HCT116 (cell line): Measurements from ENCODE around the gene METTL25B. TPM values are rescaled to one million over a fixed set of nuclear protein-coding genes. Genes with fewer than 3 reads are reported as not detected.

Experiments used
- ATAC-seq: fragments of 200-7000 bp; cut with Tn5 transposase; 2 replicates; pipeline ENCODE4 v1.9.1; 2020; ENCODE audit warnings: mild to moderate bottlenecking, moderate library complexity
- BruUV-seq: library from RNA; stranded (reverse); fragments of 400-500 nt; replicated peaks from 2 replicates; lab custom pipeline; 2021; lab: Mats Ljungman, UMichigan
- CTCF ChIA-PET: fragments of 300-600 bp; sonication (Branson Sonifier 250); formaldehyde crosslinking; loops from one replicate; lab custom pipeline; 2021; ENCODE audit warnings: antibody characterized with exemption; lab: Charles Lee
- POLR2A ChIA-PET: fragments of 300-600, 350-600 bp; sonication (Branson Sonifier 250); formaldehyde crosslinking; loops from one replicate; lab custom pipeline; 2021; ENCODE audit warnings: antibody characterized with exemption; lab: Charles Lee
- RAD21 ChIA-PET, 2 experiments: fragments of 300-600 bp; sonication (Branson Sonifier 250); formaldehyde crosslinking; loops; one replicate each; lab custom pipeline; 2023; ENCODE audit warnings: low total read pairs in 2 of 2; ENCODE audit not compliant: uncharacterized antibody in 2 of 2, unreplicated experiment in 2 of 2, low non-redundant PET in 1 of 2; lab: Charles Lee
- DNase-seq: peaks from one replicate; pipeline ENCODE4 v3.0.0-alpha.2; 2010; ENCODE audit warnings: low read depth, low spot score
- H2AFZ ChIP-seq: fragments of 200-600 bp; shearing (Covaris generic), sonication (generic); 2 replicates; pipeline ENCODE4 v1.6.1; 2017; ENCODE audit warnings: low read depth, mixed run types, mixed read lengths, antibody characterized with exemption, low read length; ENCODE audit not compliant: poor library complexity, severe bottlenecking
- H3K27ac ChIP-seq: 2 replicates; pipeline ENCODE4 v1.5.1; 2012; ENCODE audit warnings: low read depth, low read length
- H3K27me3 ChIP-seq: fragments of 200-600 bp; sonication (generic); 2 replicates; pipeline ENCODE4 v1.6.1; 2016; ENCODE audit warnings: mixed run types, low read length, mixed read lengths; ENCODE audit not compliant: insufficient read depth
- H3K36me3 ChIP-seq, 2 experiments: fragments of 200-500 bp in 1 of 2; fragments of 200-600 bp in 1 of 2; sonication (Bioruptor generic) in 1 of 2; sonication (generic) in 1 of 2; 2 replicates each; pipeline versions ENCODE4 v1.5.1 to v1.6.1; 2014 to 2016; ENCODE audit warnings: low read length in 2 of 2, inconsistent platforms in 1 of 2, mixed read lengths in 1 of 2, mixed run types in 1 of 2; ENCODE audit not compliant: insufficient read depth in 2 of 2, control insufficient read depth in 1 of 2
- H3K4me1 ChIP-seq, 2 experiments: fragments of 200-600 bp in 1 of 2; sonication (generic) in 1 of 2; 2 replicates each; pipeline versions ENCODE4 v1.5.1 to v1.6.1; 2012 to 2017; ENCODE audit warnings: low read length in 2 of 2, inconsistent platforms in 1 of 2, mild to moderate bottlenecking in 1 of 2, mixed read lengths in 1 of 2, mixed run types in 1 of 2, moderate library complexity in 1 of 2; ENCODE audit not compliant: insufficient read depth in 2 of 2, control insufficient read depth in 1 of 2
- H3K4me2 ChIP-seq: fragments of 200-600 bp; sonication (generic); 2 replicates; pipeline ENCODE4 v1.6.1; 2017; ENCODE audit warnings: mixed run types, low read length, mixed read lengths
- H3K4me3 ChIP-seq, 2 experiments: fragments of 200-600 bp in 1 of 2; sonication (generic) in 1 of 2; replicated peaks in 1 of 2; 2 replicates each; pipeline ENCODE4 v1.5.1; 2011 to 2016; ENCODE audit warnings: low read length in 2 of 2, control low read depth in 1 of 2, low read depth in 1 of 2, mild to moderate bottlenecking in 1 of 2, mixed read lengths in 1 of 2, mixed run types in 1 of 2
- H3K79me2 ChIP-seq: fragments of 200-600 bp; sonication (generic); 2 replicates; pipeline ENCODE4 v1.6.1; 2017; ENCODE audit warnings: mild to moderate bottlenecking, mixed run types, low read length, moderate library complexity, mixed read lengths; ENCODE audit not compliant: insufficient read depth
- H3K9ac ChIP-seq: fragments of 200-600 bp; sonication (generic); 2 replicates; pipeline ENCODE4 v1.6.1; 2016; ENCODE audit warnings: low read length, mixed read lengths
- H3K9me2 ChIP-seq: fragments of 200-600 bp; sonication (generic), shearing (Covaris generic); 2 replicates; pipeline ENCODE4 v1.6.1; 2017; ENCODE audit warnings: mixed run types, mild to moderate bottlenecking, moderate library complexity; ENCODE audit not compliant: insufficient read depth
- H3K9me3 ChIP-seq, 2 experiments: fragments of 200-500 bp in 1 of 2; fragments of 200-600 bp in 1 of 2; sonication (Bioruptor generic) in 1 of 2; sonication (generic) in 1 of 2; 2 replicates each; pipeline ENCODE4 v1.6.1; 2014 to 2017; ENCODE audit warnings: low read length in 2 of 2, mixed read lengths in 2 of 2, inconsistent platforms in 1 of 2, low read depth in 1 of 2, mild to moderate bottlenecking in 1 of 2, mixed run types in 1 of 2, moderate library complexity in 1 of 2; ENCODE audit not compliant: control insufficient read depth in 1 of 2, insufficient read depth in 1 of 2
- H4K20me1 ChIP-seq: fragments of 200-600 bp; sonication (generic), shearing (Covaris generic); 2 replicates; pipeline ENCODE4 v1.6.1; 2017; ENCODE audit warnings: mixed run types, mild to moderate bottlenecking, moderate library complexity; ENCODE audit not compliant: insufficient read depth
- ATF3 ChIP-seq: IDR thresholded peaks from 2 replicates; pipeline ENCODE4 v1.6.1; 2012
- CBX3 ChIP-seq: IDR thresholded peaks from 2 replicates; pipeline ENCODE4 v1.6.1; 2012; ENCODE audit warnings: low read depth
- CEBPB ChIP-seq: IDR thresholded peaks from 2 replicates; pipeline ENCODE4 v1.6.1; 2012; ENCODE audit warnings: low read depth
- CTCF ChIP-seq, 3 experiments: fragments of 200-600 bp in 1 of 3; sonication (generic) in 1 of 3; IDR thresholded peaks in 2 of 3; conservative IDR thresholded peaks in 1 of 3; 2 replicates each; pipeline ENCODE4 v1.5.1; 2012 to 2017; ENCODE audit warnings: low read depth in 2 of 3, low read length in 2 of 3, antibody characterized with exemption in 1 of 3, borderline replicate concordance in 1 of 3, control low read depth in 1 of 3, mild to moderate bottlenecking in 1 of 3, mixed read lengths in 1 of 3, mixed run types in 1 of 3, moderate library complexity in 1 of 3; ENCODE audit not compliant: insufficient read depth in 1 of 3
- EGR1 ChIP-seq: IDR thresholded peaks from 2 replicates; pipeline ENCODE4 v1.6.1; 2012; ENCODE audit warnings: low read depth
- ELF1 ChIP-seq: IDR thresholded peaks from 2 replicates; pipeline ENCODE4 v1.6.1; 2012; ENCODE audit warnings: low read depth, borderline replicate concordance
- EZH2 ChIP-seq: fragments of 200-600 bp; sonication (generic); IDR thresholded peaks from 2 replicates; pipeline ENCODE4 v1.6.1; 2017; ENCODE audit warnings: antibody characterized with exemption, mixed run types
- FOSL1 ChIP-seq: IDR thresholded peaks from 2 replicates; pipeline ENCODE4 v1.6.1; 2012; ENCODE audit warnings: low read depth
- JUND ChIP-seq: IDR thresholded peaks from 2 replicates; pipeline ENCODE4 v1.6.1; 2012
- POLR2A ChIP-seq: IDR thresholded peaks from 2 replicates; pipeline ENCODE4 v1.7.0; 2011; ENCODE audit warnings: borderline replicate concordance; ENCODE audit not compliant: insufficient read depth, insufficient read length; ENCODE audit errors: extremely low read depth
- POLR2AphosphoS5 ChIP-seq: IDR thresholded peaks from 2 replicates; pipeline ENCODE4 v1.6.1; 2011; ENCODE audit warnings: mild to moderate bottlenecking, low read depth, low read length, moderate library complexity
- REST ChIP-seq: IDR thresholded peaks from 2 replicates; pipeline ENCODE4 v1.6.1; 2012; ENCODE audit warnings: low read depth
- SIN3A ChIP-seq: IDR thresholded peaks from 2 replicates; pipeline ENCODE4 v1.6.1; 2012; ENCODE audit warnings: low read depth
- SP1 ChIP-seq: IDR thresholded peaks from 2 replicates; pipeline ENCODE4 v1.6.1; 2012; ENCODE audit warnings: low read depth
- SRF ChIP-seq: IDR thresholded peaks from 2 replicates; pipeline ENCODE4 v1.6.1; 2012; ENCODE audit warnings: low read depth
- YY1 ChIP-seq: IDR thresholded peaks from 2 replicates; pipeline ENCODE4 v1.6.1; 2011; ENCODE audit warnings: low read length, low read depth, moderate library complexity, mild to moderate bottlenecking; ENCODE audit not compliant: insufficient replicate concordance; ENCODE audit errors: extremely low read depth
- ZBTB33 ChIP-seq: IDR thresholded peaks from 2 replicates; pipeline ENCODE4 v1.6.1; 2011; ENCODE audit warnings: mild to moderate bottlenecking, low read length, moderate library complexity; ENCODE audit not compliant: insufficient replicate concordance; ENCODE audit errors: extremely low read depth
- ZFX ChIP-seq: fragments of 450-650 bp; IDR thresholded peaks from 2 replicates; pipeline ENCODE4 v1.6.1; 2017
- intact Hi-C: fragments of 100-400 bp; cut with micrococcal nuclease; formaldehyde crosslinking; loops from 2 replicates; pipeline ENCODE4 v1.10.0; 2022
- total RNA-seq: library from RNA; stranded (reverse); gene quantifications from one replicate; pipeline ENCODE4 v1.2.1, GENCODE V29; 2021; ENCODE audit not compliant: unreplicated experiment

The METTL25B gene
- total RNA-seq, 1 experiment from 2014 or later = 36.5 TPM

- Histone ChIP-seq H3K27ac (peak overlapping the region; percentile 84), H3K36me3 (peaks cover 25 to 38% of the 10 kb centered on the region in 2 experiments; a peak in 3 of 4 replicates), H3K4me1 (peaks cover 11 to 22% of the 10 kb centered on the region in 2 experiments), H3K79me2 (peaks cover 47% of the 10 kb centered on the region), H4K20me1 (no peaks in the 10 kb centered on the region), H3K27me3 (no peaks in the 10 kb centered on the region), H3K4me3 (peak overlapping the region; percentile 67 to 80), H3K9me2 (no peaks in the 10 kb centered on the region), H3K4me2 (peak overlapping the region; percentile 79), H3K9ac (peak overlapping the region; percentile 89), H2AFZ (no peak overlapping the region), H3K9me3 (no peaks in the 10 kb centered on the region)
- intact Hi-C loops = loop anchor here (10.0 kb wide), 1 partner anchor 235 kb away; the partner anchor contains the start of gene MEF2D
- TF ChIP-seq ZBTB33 = no peak
- TF ChIP-seq POLR2A = no peak
- no peak for TF ChIP-seq FOSL1
- TF ChIP-seq CBX3 = no peak
- no peak for TF ChIP-seq JUND
- TF ChIP-seq ATF3 = no peak
- no peak for TF ChIP-seq EZH2
- no peak for TF ChIP-seq EGR1
- no peak for TF ChIP-seq POLR2AphosphoS5
- no peak for TF ChIP-seq YY1
- no peak for TF ChIP-seq ZFX
- no peak for TF ChIP-seq ELF1
- no peak for TF ChIP-seq SRF
- TF ChIP-seq CTCF (IDR thresholded peaks at IDR 0.05 in 2 of 3, conservative IDR thresholded peaks at IDR 0.05 in 1 of 3; ENCODE audit: borderline replicate concordance in 1 of 3, insufficient read depth in 1 of 3, low read depth in 2 of 3, low read length in 2 of 3) = no peak
- no peak for TF ChIP-seq CEBPB
- TF ChIP-seq SP1 = no peak
- no peak for TF ChIP-seq REST
- no peak for TF ChIP-seq SIN3A
- TSS peak; percentile 50 for BruUV-seq
- CTCF ChIA-PET = interaction anchor here (1.1 to 1.6 kb wide), 4 partner anchors 13 to 188 kb away, joined by 6 to 21 read pairs (median 10); partner anchors contain the start of gene METTL25B
- POLR2A ChIA-PET = interaction anchor here (0.9 to 1.6 kb wide), 6 partner anchors 12 to 79 kb away, joined by 3 to 28 read pairs (median 4); partner anchors contain the start of genes ISG20L2, METTL25B and PRCC
- ATAC-seq (peak; percentile 12), DNase-seq (no peak)
- RAD21 ChIA-PET = interaction anchor here (1.0 to 1.6 kb wide), 5 partner anchors 12 to 51 kb away, joined by 4 to 5 read pairs (median 5); partner anchors contain the start of genes PRCC (in 2 of the 2), ISG20L2 (in 1 of the 2) and METTL25B (in 1 of the 2)
Measured at GRCh38 chr1:156740237-156740740, 12.0 kb downstream of the METTL25B start.
